HG02840 (cell line): ENCODE data around the gene ABCC12.

Experiments used
- ATAC-seq: cut with Tn5 transposase; IDR thresholded peaks from one replicate; pipeline ENCODE4 v1.9.1; 2021; ENCODE audit warnings: mild to moderate bottlenecking, moderate library complexity, moderate number of reproducible peaks; ENCODE audit not compliant: unreplicated experiment, low FRiP score

Gene ABCC12

DNA sequence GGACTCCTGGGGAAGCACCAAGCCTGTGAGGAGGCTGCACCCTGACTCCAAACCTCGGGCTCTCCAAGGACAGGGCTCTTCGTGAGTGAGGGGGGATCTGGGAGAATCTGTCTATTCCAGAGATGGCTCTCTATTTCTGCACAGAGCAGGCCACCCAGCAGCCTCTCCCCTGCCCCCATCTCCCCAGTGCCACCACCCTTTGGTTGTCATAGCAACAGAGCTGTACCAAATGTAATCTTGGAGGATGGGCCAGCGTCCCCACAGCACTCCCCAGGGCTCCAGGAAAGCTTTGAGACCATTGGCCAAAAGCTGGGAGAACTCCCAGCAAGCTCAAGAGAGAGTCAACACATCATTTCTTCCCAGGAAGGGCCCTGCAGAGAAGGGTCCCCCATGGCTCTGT lies 49.3 kb downstream of the ABCC12 start:
- ATAC-seq, result no peak
